ENCODE results near the gene LMBRD2. TPM values are rescaled to one million over a fixed set of nuclear protein-coding genes. Genes with fewer than 3 reads are reported as not detected.

Gene LMBRD2
- total RNA-seq, 1 donor from 2014 or later: 4.3 TPM

DNA sequence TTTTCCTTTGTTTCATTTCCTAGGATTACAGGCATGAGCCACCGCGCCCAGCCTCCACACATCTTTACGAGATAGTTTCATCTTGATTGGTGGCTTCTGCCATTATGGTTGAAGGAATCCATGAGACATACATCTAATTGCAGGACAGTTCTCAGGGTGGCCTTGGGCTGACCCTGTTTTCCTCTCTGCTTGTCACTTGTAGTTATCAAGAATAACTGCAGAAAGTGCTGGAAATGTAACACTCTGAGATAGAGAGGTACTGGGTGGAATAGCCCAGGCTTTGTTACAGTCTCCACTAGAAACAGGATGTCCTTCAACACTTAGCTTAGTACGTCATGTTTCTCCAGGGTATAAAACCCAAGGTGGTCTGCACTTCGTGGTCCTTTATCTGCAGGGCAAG, 95.7 kb downstream of the LMBRD2 start:
- DNase-seq (ENCODE audit: extremely low read depth, low read depth, low spot score): no peak

GRCh38 chr5:36054647-36055046, 97.0 kb downstream of the LMBRD2 start:
- no peak for DNase-seq (ENCODE audit: extremely low read depth, low read depth, low spot score)

DNA sequence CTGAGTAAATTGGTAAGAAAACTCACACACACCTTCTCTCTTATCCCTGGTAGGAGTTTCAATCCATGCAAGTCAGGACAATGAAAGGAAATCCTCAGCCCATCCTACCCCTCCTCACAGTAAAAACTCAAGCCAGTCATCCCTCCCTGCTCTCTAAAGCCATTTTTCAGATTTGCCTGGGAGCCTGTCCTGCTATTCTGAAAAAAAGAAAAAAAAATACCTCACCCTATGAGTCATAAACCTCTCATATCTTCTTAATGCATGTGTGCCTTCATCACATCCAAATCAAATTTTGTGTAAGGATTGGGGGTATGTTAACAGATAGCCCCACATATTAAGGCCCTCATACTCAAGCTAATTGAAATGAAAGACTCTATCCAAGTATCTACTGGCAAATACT, 99.1 kb downstream of the LMBRD2 start:
- no peak for DNase-seq (ENCODE audit: extremely low read depth, low read depth, low spot score)

DNA sequence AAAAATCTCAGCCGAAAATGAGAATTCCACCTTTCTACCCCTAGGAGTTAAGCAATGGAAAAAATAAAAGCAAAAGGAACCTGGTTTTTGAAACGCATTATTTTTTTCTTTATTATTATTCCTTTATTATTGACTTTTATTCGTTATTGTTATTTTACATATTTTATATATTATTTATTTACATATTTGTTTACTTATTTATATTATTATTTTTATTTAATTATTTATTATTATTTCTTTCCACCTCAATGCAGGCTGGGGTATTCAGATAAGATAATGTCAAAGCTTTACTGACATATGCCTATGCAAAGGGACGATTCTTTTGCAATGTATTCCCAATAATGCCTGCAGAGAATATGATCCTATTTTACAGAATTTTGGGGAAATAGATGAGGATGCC, 101.7 kb downstream of the LMBRD2 start:
- DNase-seq (ENCODE audit: extremely low read depth, low read depth, low spot score): no peak

Other genes starting within 250 kb of the LMBRD2 start
- gene CAPSL, start 213.3 kb downstream of the LMBRD2 start, total RNA-seq: not detected in 2 replicates
- not detected in 2 replicates for gene UGT3A1, start 160.5 kb downstream of the LMBRD2 start, total RNA-seq
- gene UGT3A2, start 85.0 kb downstream of the LMBRD2 start, total RNA-seq: not detected in 2 replicates
- 16.5 and 17.9 TPM in 2 replicates for gene SKP2, start 224 bp upstream of the LMBRD2 start, total RNA-seq
- 8.7 and 9.6 TPM in 2 replicates for gene NADK2, start 90.0 kb upstream of the LMBRD2 start, total RNA-seq
- not detected in 2 replicates for gene RANBP3L, start 150.0 kb upstream of the LMBRD2 start, total RNA-seq